Thymus (tissue), 14 donors: Measurements from ENCODE around the gene ZCCHC18. TPM values are rescaled to one million over a fixed set of nuclear protein-coding genes. Genes with fewer than 3 reads are reported as not detected.
"Not testable (repeated sequence)": the region's sequence is repeated elsewhere in the genome, so short reads cannot be mapped to it uniquely, and the experiment has no call there.

Experiments used
- DNase-seq, 9 donors: peaks; one replicate each; pipeline ENCODE4 v3.0.0-alpha.2; 2013; ENCODE audit warnings: low spot score in 9 of 9, low read depth in 6 of 9, missing footprints in 1 of 9
- H3K27ac ChIP-seq, 2 donors: one replicate each; pipeline ENCODE4 v1.5.1; 2013; ENCODE audit warnings: control low read depth in 1 of 2, low read depth in 1 of 2, low read length in 1 of 2, mild to moderate bottlenecking in 1 of 2, moderate library complexity in 1 of 2
- H3K27me3 ChIP-seq, 2 donors: one replicate each; pipeline ENCODE4 v1.5.1; 2013; ENCODE audit warnings: low read length in 1 of 2; ENCODE audit not compliant: control insufficient read depth in 2 of 2, insufficient read depth in 1 of 2
- H3K36me3 ChIP-seq, 2 donors: one replicate each; pipeline ENCODE4 v1.5.1; 2013; ENCODE audit warnings: low read length in 1 of 2, mild to moderate bottlenecking in 1 of 2, moderate library complexity in 1 of 2; ENCODE audit not compliant: control insufficient read depth in 2 of 2, insufficient read depth in 2 of 2
- H3K4me1 ChIP-seq, 2 donors: one replicate each; pipeline ENCODE4 v1.5.1; 2013; ENCODE audit warnings: low read length in 2 of 2; ENCODE audit not compliant: control insufficient read depth in 2 of 2, insufficient read depth in 2 of 2
- H3K4me3 ChIP-seq, 2 donors: one replicate each; pipeline ENCODE4 v1.5.1; 2013; ENCODE audit warnings: low read length in 2 of 2, control low read depth in 1 of 2, mild to moderate bottlenecking in 1 of 2
- H3K9me3 ChIP-seq, 2 donors: one replicate each; pipeline ENCODE4 v1.5.1; 2013; ENCODE audit warnings: low read length in 1 of 2, mild to moderate bottlenecking in 1 of 2; ENCODE audit not compliant: control insufficient read depth in 2 of 2, insufficient read depth in 1 of 2
- WGBS: extraction: QIAGEN DNeasy Blood & Tissue Kit; methylation state at CpG from one replicate; pipeline ENCODE4 v1.1.7; 2013; 5-methylcytosine and 5-hydroxymethylcytosine counted together
- long read RNA-seq, 10 donors: transcript quantifications; one replicate each; lab custom pipeline, GENCODE V29; 2026
- polyA plus RNA-seq: library from polyadenylated mRNA; stranded (reverse); fragments of 200-250 nt; gene quantifications from one replicate; pipeline ENCODE4 v1.2.3, GENCODE V29; 2013
- total RNA-seq: library from RNA; stranded (reverse); fragments of 120-200 nt; gene quantifications from one replicate; pipeline ENCODE4 v1.2.4, GENCODE V29; 2013
- donor health status: healthy.

ZCCHC18 gene
- total RNA-seq (0.94 TPM), polyA plus RNA-seq (2.4 TPM)
- long read RNA-seq, donor 1: 0 reads
- long read RNA-seq, donor 2: 0 reads
- long read RNA-seq, donor 3: 0 reads
- long read RNA-seq, donor 4: 0 reads
- long read RNA-seq, donor 5: 0 reads
- long read RNA-seq, donor 6, partial matches to known transcripts: 0 of 1 reads
- long read RNA-seq, donor 6, other reads (novel, unspliced or antisense): 0 of 1 reads
- long read RNA-seq, donor 7, partial matches to known transcripts: 0 of 1 reads
- long read RNA-seq, donor 7, other reads (novel, unspliced or antisense): 0 of 1 reads
- long read RNA-seq, donor 8, partial matches to known transcripts: 0 of 1 reads
- long read RNA-seq, donor 8, other reads (novel, unspliced or antisense): 0 of 1 reads
- long read RNA-seq, donor 9, partial matches to known transcripts: 0 of 1 reads
- long read RNA-seq, donor 9, other reads (novel, unspliced or antisense): 0 of 1 reads
- long read RNA-seq, donor 10, partial matches to known transcripts: 0 of 1 reads
- long read RNA-seq, donor 10, other reads (novel, unspliced or antisense): 0 of 1 reads

GRCh38 chrX:104112326-104112951 is at the start of gene ZCCHC18:
ZCCHC18 (plus strand) TSS chrX:104112523; CDS start chrX:104114112, 1,589 bp downstream.
- DNase-seq: peak in 3 of 9 donors; percentile 7 to 28 (median 11)
- H3K4me1 ChIP-seq: peaks cover 0 to 9% of the 10 kb centered on the region in 2 donors
- H3K4me3 ChIP-seq: peak within 1 kb of the TSS; percentile 46 to 57
- H3K27me3 ChIP-seq: peaks cover 0 to 32% of the 10 kb centered on the region in 2 donors
- no peaks in the 10 kb centered on the region for H3K36me3 ChIP-seq
- peak within 1 kb of the TSS in 1 of 2 donors; percentile 18 for H3K27ac ChIP-seq
- H3K9me3 ChIP-seq: no peaks in the 10 kb centered on the region
- WGBS: under 1% methylated on average over 66 of the region's 67 CpGs

GRCh38 chrX:104062636-104063035 is 49.7 kb upstream of the ZCCHC18 start:
- DNase-seq, H3K27ac ChIP-seq, H3K27me3 ChIP-seq, H3K4me1 ChIP-seq, H3K4me3 ChIP-seq, H3K36me3 ChIP-seq, H3K9me3 ChIP-seq: not testable (repeated sequence)
- WGBS: 97% methylated on average over 9 of the region's 18 CpGs

- not testable (repeated sequence) for H3K36me3 ChIP-seq, H3K9me3 ChIP-seq, DNase-seq, H3K27me3 ChIP-seq, H3K27ac ChIP-seq, H3K4me3 ChIP-seq, H3K4me1 ChIP-seq
- no CpG with 5 or more reads among the region's 46 CpGs for WGBS
Observed at GRCh38 chrX:104075778-104076445, 36.4 kb upstream of the ZCCHC18 start, which contains the start of gene TMSB15C. TMSB15C (minus strand) TSS chrX:104076236.

- no CpG with 5 or more reads among the region's 6 CpGs for WGBS
- not testable (repeated sequence) for H3K9me3 ChIP-seq, H3K27ac ChIP-seq, H3K36me3 ChIP-seq, H3K4me1 ChIP-seq, H3K4me3 ChIP-seq, DNase-seq, H3K27me3 ChIP-seq
Observed at GRCh38 chrX:104077854-104078253, 34.5 kb upstream of the ZCCHC18 start.

- DNase-seq: no peak
- no peak overlapping the region for H3K27ac ChIP-seq
- no peaks in the 10 kb centered on the region for H3K36me3 ChIP-seq
- H3K27me3 ChIP-seq: no peaks in the 10 kb centered on the region
- WGBS: 88% methylated on average over 4 of the region's 4 CpGs
- H3K9me3 ChIP-seq: no peaks in the 10 kb centered on the region
- H3K4me3 ChIP-seq: no peak overlapping the region
- no peaks in the 10 kb centered on the region for H3K4me1 ChIP-seq
Observed at GRCh38 chrX:104084063-104084462, 28.3 kb upstream of the ZCCHC18 start.

GRCh38 chrX:104084534-104085277 is 27.6 kb upstream of the ZCCHC18 start:
- 93% methylated on average over 5 of the region's 5 CpGs for WGBS

GRCh38 chrX:104085477-104085876 is 26.8 kb upstream of the ZCCHC18 start:
- no peaks in the 10 kb centered on the region for H3K9me3 ChIP-seq
- no peak overlapping the region for H3K27ac ChIP-seq
- DNase-seq: no peak
- H3K4me3 ChIP-seq: no peak overlapping the region
- H3K27me3 ChIP-seq: no peaks in the 10 kb centered on the region
- 92% methylated on average over 7 of the region's 7 CpGs for WGBS
- H3K36me3 ChIP-seq: no peaks in the 10 kb centered on the region
- H3K4me1 ChIP-seq: no peaks in the 10 kb centered on the region

More at GRCh38 chrX:104084534-104085277, 27.6 kb upstream of the ZCCHC18 start:
- DNase-seq: no peak
- Histone ChIP-seq H3K36me3 (no peaks in the 10 kb centered on the region), H3K27ac (no peak overlapping the region), H3K4me1 (no peaks in the 10 kb centered on the region), H3K27me3 (no peaks in the 10 kb centered on the region), H3K9me3 (no peaks in the 10 kb centered on the region), H3K4me3 (no peak overlapping the region)

GRCh38 chrX:104085919-104086318 is 26.4 kb upstream of the ZCCHC18 start:
- DNase-seq: no peak
- Histone ChIP-seq H3K9me3 (no peaks in the 10 kb centered on the region), H3K27me3 (no peaks in the 10 kb centered on the region), H3K4me3 (no peak overlapping the region), H3K27ac (no peak overlapping the region), H3K36me3 (no peaks in the 10 kb centered on the region), H3K4me1 (no peaks in the 10 kb centered on the region)
- WGBS: 90% methylated on average over 7 of the region's 7 CpGs
